Transverse colon (tissue), 4 donors: Measurements from ENCODE around the gene PLXNA2. TPM values are rescaled to one million over a fixed set of nuclear protein-coding genes. Genes with fewer than 3 reads are reported as not detected.

Experiments used
- DNase-seq: peaks from one replicate; pipeline ENCODE4 v3.0.0-alpha.2; 2019
- H3K27ac ChIP-seq, 4 donors: fragments of 200-600 bp; sonication (generic); 2 replicates each; pipeline ENCODE4 v1.5.1; 2016 to 2018; ENCODE audit warnings: inconsistent platforms in 4 of 4
- H3K27me3 ChIP-seq: fragments of 200-600 bp; sonication (generic); 2 replicates; pipeline ENCODE4 v1.5.1; 2017; ENCODE audit warnings: inconsistent platforms
- H3K36me3 ChIP-seq, 4 donors: fragments of 200-600 bp; sonication (generic); 2 replicates each; pipeline ENCODE4 v1.5.1; 2017 to 2019; ENCODE audit warnings: inconsistent platforms in 4 of 4
- H3K4me1 ChIP-seq, 4 donors: fragments of 200-600 bp; sonication (generic); 2 replicates each; pipeline ENCODE4 v1.5.1; 2017 to 2020; ENCODE audit warnings: inconsistent platforms in 4 of 4
- H3K4me3 ChIP-seq, 4 donors: fragments of 200-600 bp; sonication (generic); 1 replicate in 1 of 4; 2 replicates in 3 of 4; pipeline versions ENCODE4 v1.5.1 to v1.6.1; 2017 to 2019; ENCODE audit warnings: inconsistent platforms in 4 of 4
- H3K9me3 ChIP-seq, 2 donors: fragments of 200-600 bp; sonication (generic); 2 replicates each; pipeline ENCODE4 v1.5.1; 2017 to 2019; ENCODE audit warnings: inconsistent platforms in 2 of 2
- CTCF ChIP-seq, 5 experiments: fragments of 200-600 bp in 3 of 5; fragments of 450-650 bp in 2 of 5; sonication (generic) in 3 of 5; IDR thresholded peaks; 1 replicate in 2 of 5; 2 replicates in 3 of 5; pipeline ENCODE4 v1.5.1; 2016 to 2017; ENCODE audit warnings: antibody characterized with exemption in 5 of 5, inconsistent platforms in 3 of 5, mild to moderate bottlenecking in 2 of 5, moderate library complexity in 1 of 5
- EP300 ChIP-seq: sonication (generic); formaldehyde crosslinking; IDR thresholded peaks from one replicate; pipeline ENCODE4 v1.6.1; 2017; ENCODE audit warnings: antibody characterized with exemption, low read depth
- POLR2A ChIP-seq: fragments of 450-650 bp; IDR thresholded peaks from one replicate; pipeline ENCODE4 v1.6.1; 2016; ENCODE audit warnings: antibody characterized with exemption, mild to moderate bottlenecking, moderate library complexity
- POLR2AphosphoS5 ChIP-seq, 3 donors: sonication (generic); formaldehyde crosslinking; IDR thresholded peaks; one replicate each; pipeline ENCODE4 v1.6.1; 2016; ENCODE audit warnings: antibody characterized with exemption in 3 of 3
- WGBS, 2 donors: methylation state at CpG; one replicate each; pipeline ENCODE4 v1.1.5; 2018; ENCODE audit warnings: low coverage in 1 of 2; 5-methylcytosine and 5-hydroxymethylcytosine counted together
- in situ Hi-C, 4 donors: fragments of 200-750 bp; cut with MboI; loops; one replicate each; pipeline versions ENCODE4 v1.15.0 to v1.15.1; 2017; ENCODE audit warnings: low sequenced_read_pairs in 3 of 4, low pct_ligation_motif_present in 1 of 4, low pct_unique_long_range_greater_than_20kb in 1 of 4
- intact Hi-C: fragments of 100-400 bp; cut with DNase I; formaldehyde crosslinking; loops from one replicate; pipeline ENCODE4 v1.15.1; 2023; ENCODE audit warnings: low total_unique reads
- total RNA-seq, 4 donors: library from RNA; depleted of rRNA; stranded (reverse); fragments of >200 nt; gene quantifications; one replicate each; pipeline ENCODE4 v1.1.0, GENCODE V29; 2016

PLXNA2 gene
- total RNA-seq, 4 donors from 2014 or later, result 77.4 to 140 (median 85.5) TPM

- no peak for DNase-seq
- intact Hi-C loops (no loop called here), in situ Hi-C loops (no loop called here)
- H3K27me3 ChIP-seq, result no peaks in the 10 kb centered on the region
- TF ChIP-seq POLR2A (no peak), EP300 (no peak), CTCF (IDR thresholded peaks at IDR 0.05) (no peak), POLR2AphosphoS5 (IDR thresholded peaks at IDR 0.05) (no peak)
- no peaks in the 10 kb centered on the region for H3K36me3 ChIP-seq
- H3K27ac ChIP-seq, result no peak overlapping the region
- peaks cover 19 to 40% (median 36%) of the 10 kb centered on the region in 4 donors for H3K4me1 ChIP-seq
- H3K4me3 ChIP-seq, result no peak overlapping the region
- H3K9me3 ChIP-seq, result no peaks in the 10 kb centered on the region
These were observed 68.7 kb downstream of the PLXNA2 start for GRCh38 chr1:208175508-208175895.

GRCh38 chr1:208174731-208175507 is 69.3 kb downstream of the PLXNA2 start:
- TF ChIP-seq EP300, result no peak
- TF ChIP-seq CTCF (IDR thresholded peaks at IDR 0.05), result no peak
- no peak for TF ChIP-seq POLR2AphosphoS5 (IDR thresholded peaks at IDR 0.05)
- TF ChIP-seq POLR2A, result no peak
- intact Hi-C loops, result no loop called here
- Histone ChIP-seq H3K27ac (no peak overlapping the region), H3K4me3 (no peak overlapping the region), H3K27me3 (no peaks in the 10 kb centered on the region), H3K4me1 (peaks cover 14 to 35% (median 31%) of the 10 kb centered on the region in 4 donors), H3K9me3 (no peaks in the 10 kb centered on the region), H3K36me3 (no peaks in the 10 kb centered on the region)
- in situ Hi-C loops, result no loop called here
- no peak for DNase-seq
- WGBS, 2 donors, result 80% methylated on average over 1 to 6 of the region's 6 CpGs

- no peak overlapping the region for H3K27ac ChIP-seq
- no peak for DNase-seq
- no peaks in the 10 kb centered on the region for H3K36me3 ChIP-seq
- H3K9me3 ChIP-seq, result no peaks in the 10 kb centered on the region
- intact Hi-C loops (no loop called here), in situ Hi-C loops (no loop called here)
- peaks cover 7 to 27% (median 24%) of the 10 kb centered on the region in 4 donors for H3K4me1 ChIP-seq
- H3K4me3 ChIP-seq, result no peak overlapping the region
- no peak for TF ChIP-seq EP300
- TF ChIP-seq POLR2A, result no peak
- no peak for TF ChIP-seq POLR2AphosphoS5 (IDR thresholded peaks at IDR 0.05)
- no peak for TF ChIP-seq CTCF (IDR thresholded peaks at IDR 0.05)
- H3K27me3 ChIP-seq, result no peaks in the 10 kb centered on the region
- WGBS, 2 donors, result 82 to 89% methylated on average over 5 of the region's 5 CpGs
These were observed 70.0 kb downstream of the PLXNA2 start for GRCh38 chr1:208174200-208174599.

GRCh38 chr1:208173749-208174148 is 70.4 kb downstream of the PLXNA2 start:
- 80 to 91% methylated on average over 1 to 6 of the region's 6 CpGs for WGBS, 2 donors
- H3K4me1 ChIP-seq, result peaks cover 7 to 24% (median 20%) of the 10 kb centered on the region in 4 donors

More at GRCh38 chr1:208173749-208174148, 70.4 kb downstream of the PLXNA2 start:
- no peaks in the 10 kb centered on the region for H3K27me3 ChIP-seq
- in situ Hi-C loops (no loop called here), intact Hi-C loops (no loop called here)
- no peak for DNase-seq
- H3K27ac ChIP-seq, result no peak overlapping the region
- H3K36me3 ChIP-seq, result no peaks in the 10 kb centered on the region
- TF ChIP-seq POLR2AphosphoS5 (IDR thresholded peaks at IDR 0.05) (no peak), POLR2A (no peak), CTCF (IDR thresholded peaks at IDR 0.05) (no peak), EP300 (no peak)
- no peaks in the 10 kb centered on the region for H3K9me3 ChIP-seq
- H3K4me3 ChIP-seq, result no peak overlapping the region
